ENCODE data around the gene APOA4. TPM values are rescaled to one million over a fixed set of nuclear protein-coding genes. Genes with fewer than 3 reads are reported as not detected.

Gene APOA4
- total and polyA plus RNA-seq, 2 donors (not counting 1 experiment from before 2014, with no cell fraction given) = not detected

GRCh38 chr11:116776522-116776984 lies 46.6 kb downstream of the APOA4 start:
- intact Hi-C loops (cut with micrococcal nuclease) = no loop called here
- H3K4me3 ChIP-seq (ENCODE audit: control extremely low read depth in 1 of 5, extremely low read depth in 1 of 5, insufficient read depth in 1 of 5, low read depth in 2 of 5, low read length in 4 of 5) = no peak overlapping the region
- no peak overlapping the region for H2AFZ ChIP-seq (ENCODE audit: insufficient read depth, low read depth, low read length, poor library complexity, severe bottlenecking)
- H3K27me3 ChIP-seq (replicated peaks in 1 of 4; ENCODE audit: control extremely low read depth in 1 of 4, control insufficient read depth in 3 of 4, insufficient read depth in 4 of 4, low read length in 3 of 4) = no peaks in the 10 kb centered on the region
- no peak for TF ChIP-seq EZH2 (IDR thresholded peaks at IDR 0.05; ENCODE audit: borderline replicate concordance, insufficient read depth, low read depth, low read length, poor library complexity, severe bottlenecking)
- TF ChIP-seq CTCF (IDR thresholded peaks at IDR 0.05) = no peak
- no peaks in the 10 kb centered on the region for H3K9me3 ChIP-seq (ENCODE audit: control extremely low read depth in 1 of 3, control insufficient read depth in 2 of 3, insufficient read depth in 1 of 3, low read length in 2 of 3)
- DNase-seq = no peak
- peak overlapping the region in 1 of 2 donors; percentile 39 for H3K27ac ChIP-seq (ENCODE audit: low read length in 2 of 2)
- POLR2A ChIA-PET = no interaction called here
- Mint-ChIP-seq H3K4me1 (peaks cover 21% of the 10 kb centered on the region), H3K4me3 (no peak overlapping the region), H3K9me3 (ENCODE audit: insufficient read depth) (no peaks in the 10 kb centered on the region), H3K27ac (no peak overlapping the region), H3K27me3 (no peaks in the 10 kb centered on the region)
- CTCF ChIA-PET = interaction anchor here (1.2 kb wide), 1 partner anchor 10 kb away, joined by 4 read pairs; no protein-coding TSS in a partner anchor
- no peak overlapping the region for H3K9ac ChIP-seq (ENCODE audit: low read length)
- ATAC-seq (ENCODE audit: low read depth) = no peak
- H3K4me1 ChIP-seq (ENCODE audit: control insufficient read depth in 2 of 2, insufficient read depth in 2 of 2, low read length in 2 of 2) = peaks cover 15 to 20% of the 10 kb centered on the region in 2 donors
- no peaks in the 10 kb centered on the region for H4K20me1 ChIP-seq (ENCODE audit: control insufficient read depth, insufficient read depth, low read length, poor library complexity, severe bottlenecking)
- peaks cover 12% of the 10 kb centered on the region for H3K79me2 ChIP-seq (ENCODE audit: control insufficient read depth, insufficient read depth, low read length)
- peaks cover 6 to 48% of the 10 kb centered on the region in 2 experiments for H3K36me3 ChIP-seq (replicated peaks in 1 of 2; ENCODE audit: control extremely low read depth in 1 of 2, control insufficient read depth in 1 of 2, extremely low read depth in 1 of 2, insufficient read depth in 2 of 2, low read length in 1 of 2)
- H3K4me2 ChIP-seq (replicated peaks; ENCODE audit: low read depth, low read length, poor library complexity, severe bottlenecking) = no peak overlapping the region

- ChIA-PET POLR2A (no interaction called here), CTCF (no interaction called here)
- H3K4me1 ChIP-seq (ENCODE audit: control insufficient read depth in 2 of 2, insufficient read depth in 2 of 2, low read length in 2 of 2) = peaks cover 21 to 26% of the 10 kb centered on the region in 2 donors
- H3K9ac ChIP-seq (ENCODE audit: low read length) = no peak overlapping the region
- no peak for ATAC-seq (ENCODE audit: low read depth)
- H3K4me3 Mint-ChIP-seq = no peak overlapping the region
- peak overlapping the region; percentile 23 for H3K27ac Mint-ChIP-seq
- H3K9me3 ChIP-seq (ENCODE audit: control extremely low read depth in 1 of 3, control insufficient read depth in 2 of 3, insufficient read depth in 1 of 3, low read length in 2 of 3) = no peaks in the 10 kb centered on the region
- H3K27ac ChIP-seq (ENCODE audit: low read length in 2 of 2) = no peak overlapping the region
- no peak overlapping the region for H3K4me2 ChIP-seq (replicated peaks; ENCODE audit: low read depth, low read length, poor library complexity, severe bottlenecking)
- H3K9me3 Mint-ChIP-seq (ENCODE audit: insufficient read depth) = no peaks in the 10 kb centered on the region
- no peak overlapping the region for H2AFZ ChIP-seq (ENCODE audit: insufficient read depth, low read depth, low read length, poor library complexity, severe bottlenecking)
- WGBS (ENCODE audit: insufficient coverage) = 94% methylated on average over 3 of the region's 5 CpGs
- H3K27me3 ChIP-seq (replicated peaks in 1 of 4; ENCODE audit: control extremely low read depth in 1 of 4, control insufficient read depth in 3 of 4, insufficient read depth in 4 of 4, low read length in 3 of 4) = no peaks in the 10 kb centered on the region
- peaks cover under 1% of the 10 kb centered on the region for H4K20me1 ChIP-seq (ENCODE audit: control insufficient read depth, insufficient read depth, low read length, poor library complexity, severe bottlenecking)
- H3K79me2 ChIP-seq (ENCODE audit: control insufficient read depth, insufficient read depth, low read length) = peaks cover 18% of the 10 kb centered on the region
- intact Hi-C loops (cut with micrococcal nuclease) = no loop called here
- H3K4me1 Mint-ChIP-seq = peaks cover 27% of the 10 kb centered on the region
- no peak overlapping the region for H3K4me3 ChIP-seq (ENCODE audit: control extremely low read depth in 1 of 5, extremely low read depth in 1 of 5, insufficient read depth in 1 of 5, low read depth in 2 of 5, low read length in 4 of 5)
- DNase-seq = no peak
- peaks cover 6 to 42% of the 10 kb centered on the region in 2 experiments for H3K36me3 ChIP-seq (replicated peaks in 1 of 2; ENCODE audit: control extremely low read depth in 1 of 2, control insufficient read depth in 1 of 2, extremely low read depth in 1 of 2, insufficient read depth in 2 of 2, low read length in 1 of 2)
- TF ChIP-seq EZH2 (IDR thresholded peaks at IDR 0.05; ENCODE audit: borderline replicate concordance, insufficient read depth, low read depth, low read length, poor library complexity, severe bottlenecking) (no peak), CTCF (IDR thresholded peaks at IDR 0.05) (no peak)
- H3K27me3 Mint-ChIP-seq = no peaks in the 10 kb centered on the region
Observed at GRCh38 chr11:116775975-116776374, 47.1 kb downstream of the APOA4 start.
